ENCODE measurements around the gene CCL22. TPM values are rescaled to one million over a fixed set of nuclear protein-coding genes. Genes with fewer than 3 reads are reported as not detected.

Gene CCL22
- total and polyA plus RNA-seq, 3 donors from 2014 or later, result 0.65 TPM; not detected in 2

DNA sequence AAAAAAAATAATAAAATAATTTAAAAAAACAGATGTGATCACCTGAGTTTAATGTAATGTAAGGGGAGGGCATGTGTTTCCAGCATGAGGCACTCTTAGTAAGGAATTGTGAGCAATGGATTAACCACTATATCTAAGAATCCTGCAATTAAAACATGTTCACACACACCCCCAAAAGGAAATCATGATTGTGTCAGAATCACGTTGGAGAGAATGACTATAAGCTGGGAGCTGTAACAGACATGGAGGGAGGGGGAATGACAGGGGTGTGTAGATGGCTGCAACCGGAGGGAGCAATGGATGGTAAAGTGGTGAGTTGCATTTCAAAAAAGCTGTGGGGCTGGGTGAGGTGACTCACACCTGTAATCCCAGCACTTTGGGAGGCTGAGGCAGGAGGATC is 13.6 kb upstream of the CCL22 start:
- 72 to 83% methylated on average over 2 of the region's 2 CpGs for WGBS, 2 donors
- no peaks in the 10 kb centered on the region for H3K36me3 ChIP-seq (ENCODE audit: low read depth, missing control alignments)
- H3K4me3 ChIP-seq, result no peak overlapping the region
- H3K27me3 ChIP-seq, result no peaks in the 10 kb centered on the region
- no peak for DNase-seq
- no peaks in the 10 kb centered on the region for H3K9me3 ChIP-seq
- no peak overlapping the region for H3K27ac ChIP-seq
- no peak for TF ChIP-seq POLR2A (IDR thresholded peaks at IDR 0.05)
- TF ChIP-seq, protein P1, sequence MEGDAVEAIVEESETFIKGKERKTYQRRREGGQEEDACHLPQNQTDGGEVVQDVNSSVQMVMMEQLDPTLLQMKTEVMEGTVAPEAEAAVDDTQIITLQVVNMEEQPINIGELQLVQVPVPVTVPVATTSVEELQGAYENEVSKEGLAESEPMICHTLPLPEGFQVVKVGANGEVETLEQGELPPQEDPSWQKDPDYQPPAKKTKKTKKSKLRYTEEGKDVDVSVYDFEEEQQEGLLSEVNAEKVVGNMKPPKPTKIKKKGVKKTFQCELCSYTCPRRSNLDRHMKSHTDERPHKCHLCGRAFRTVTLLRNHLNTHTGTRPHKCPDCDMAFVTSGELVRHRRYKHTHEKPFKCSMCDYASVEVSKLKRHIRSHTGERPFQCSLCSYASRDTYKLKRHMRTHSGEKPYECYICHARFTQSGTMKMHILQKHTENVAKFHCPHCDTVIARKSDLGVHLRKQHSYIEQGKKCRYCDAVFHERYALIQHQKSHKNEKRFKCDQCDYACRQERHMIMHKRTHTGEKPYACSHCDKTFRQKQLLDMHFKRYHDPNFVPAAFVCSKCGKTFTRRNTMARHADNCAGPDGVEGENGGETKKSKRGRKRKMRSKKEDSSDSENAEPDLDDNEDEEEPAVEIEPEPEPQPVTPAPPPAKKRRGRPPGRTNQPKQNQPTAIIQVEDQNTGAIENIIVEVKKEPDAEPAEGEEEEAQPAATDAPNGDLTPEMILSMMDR (IDR thresholded peaks at IDR 0.05), result no peak
- H3K4me1 ChIP-seq, result no peaks in the 10 kb centered on the region
- intact Hi-C loops (cut with DNase I; ENCODE audit: low total_unique reads), result no loop called here

- WGBS, 2 donors, result 65 to 67% methylated on average over 3 of the region's 3 CpGs
- intact Hi-C loops (cut with DNase I; ENCODE audit: low total_unique reads), result no loop called here
- no peaks in the 10 kb centered on the region for H3K4me1 ChIP-seq
Observed at GRCh38 chr16:57345666-57346204, 12.8 kb upstream of the CCL22 start.

GRCh38 chr16:57347858-57348257 is 10.7 kb upstream of the CCL22 start:
- no peak for TF ChIP-seq POLR2A (IDR thresholded peaks at IDR 0.05)
- TF ChIP-seq, protein P1 (IDR thresholded peaks at IDR 0.05), result no peak
- H3K4me1 ChIP-seq, result no peaks in the 10 kb centered on the region
- 83% methylated on average over 6 of the region's 6 CpGs for WGBS, 2 donors
- no peak overlapping the region for H3K4me3 ChIP-seq
- intact Hi-C loops (cut with DNase I; ENCODE audit: low total_unique reads), result no loop called here
- H3K9me3 ChIP-seq, result no peaks in the 10 kb centered on the region
- no peak overlapping the region for H3K27ac ChIP-seq
- no peaks in the 10 kb centered on the region for H3K36me3 ChIP-seq (ENCODE audit: low read depth, missing control alignments)
- no peaks in the 10 kb centered on the region for H3K27me3 ChIP-seq
- DNase-seq, result no peak

More at GRCh38 chr16:57345666-57346204, 12.8 kb upstream of the CCL22 start:
- Histone ChIP-seq H3K9me3 (no peaks in the 10 kb centered on the region), H3K4me3 (no peak overlapping the region), H3K27me3 (no peaks in the 10 kb centered on the region), H3K27ac (no peak overlapping the region), H3K36me3 (ENCODE audit: low read depth, missing control alignments) (no peaks in the 10 kb centered on the region)
- TF ChIP-seq, protein P1 (IDR thresholded peaks at IDR 0.05), result no peak
- no peak for DNase-seq

GRCh38 chr16:57348327-57348726 is 10.3 kb upstream of the CCL22 start:
- H3K4me3 ChIP-seq, result no peak overlapping the region
- DNase-seq, result no peak
- intact Hi-C loops (cut with DNase I; ENCODE audit: low total_unique reads), result no loop called here
- H3K4me1 ChIP-seq, result no peaks in the 10 kb centered on the region
- WGBS, 2 donors, result 79 to 98% methylated on average over 2 of the region's 2 CpGs
- TF ChIP-seq POLR2A (IDR thresholded peaks at IDR 0.05), result no peak
- TF ChIP-seq, protein P1 (IDR thresholded peaks at IDR 0.05), result no peak
- no peaks in the 10 kb centered on the region for H3K27me3 ChIP-seq
- no peaks in the 10 kb centered on the region for H3K9me3 ChIP-seq
- no peaks in the 10 kb centered on the region for H3K36me3 ChIP-seq (ENCODE audit: low read depth, missing control alignments)
- H3K27ac ChIP-seq, result no peak overlapping the region

Data from testis (tissue), 3 donors.